DMS114 treated with DMSO at 0.1 percent for 48 hours (cell line): ENCODE measurements around the gene TUBB4B.
"Not testable (repeated sequence)": the region's sequence is repeated elsewhere in the genome, so short reads cannot be mapped to it uniquely, and the experiment has no call there.

Experiments
- DNase-seq: peaks from one replicate; lab custom pipeline; 2025; ENCODE audit not compliant: unreplicated experiment; lab: John Stamatoyannopoulos, UW

TUBB4B gene

DNA sequence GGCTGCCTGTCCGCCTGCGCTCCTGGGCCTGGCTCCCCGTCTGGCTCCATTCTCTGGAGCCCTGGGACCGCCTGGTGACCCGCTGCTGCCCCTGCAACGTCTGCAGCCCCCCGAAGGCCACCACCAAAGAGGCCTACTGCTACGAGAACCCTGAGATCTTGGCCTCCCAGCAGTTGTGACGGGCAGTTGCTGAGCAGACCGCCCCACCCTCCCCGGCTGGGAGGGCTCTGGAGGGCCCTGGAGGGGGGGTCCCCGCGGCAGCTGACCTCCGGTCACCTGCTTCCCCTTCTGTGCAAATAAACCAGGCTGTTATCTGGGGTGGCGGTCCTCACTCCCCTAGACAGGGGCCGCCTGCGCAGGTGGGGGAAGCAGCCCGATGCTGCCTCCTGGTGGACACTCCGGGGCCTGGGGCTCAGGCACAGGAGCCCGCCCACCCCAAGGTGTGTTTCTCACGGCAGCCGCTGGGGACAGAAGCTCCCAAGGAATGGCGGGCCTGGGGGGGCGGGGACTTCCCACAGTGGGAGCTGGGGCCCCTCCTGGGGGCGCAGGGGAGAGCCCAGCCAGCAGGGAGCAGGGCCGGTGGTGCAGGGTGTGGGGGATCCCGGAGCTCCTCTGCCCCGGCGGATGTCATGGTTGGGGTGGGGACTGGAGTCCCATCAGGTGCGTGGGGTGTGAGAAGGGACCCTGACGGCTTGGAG is 4.7 kb upstream of the TUBB4B start:
- peak; percentile 17 for DNase-seq

DNA sequence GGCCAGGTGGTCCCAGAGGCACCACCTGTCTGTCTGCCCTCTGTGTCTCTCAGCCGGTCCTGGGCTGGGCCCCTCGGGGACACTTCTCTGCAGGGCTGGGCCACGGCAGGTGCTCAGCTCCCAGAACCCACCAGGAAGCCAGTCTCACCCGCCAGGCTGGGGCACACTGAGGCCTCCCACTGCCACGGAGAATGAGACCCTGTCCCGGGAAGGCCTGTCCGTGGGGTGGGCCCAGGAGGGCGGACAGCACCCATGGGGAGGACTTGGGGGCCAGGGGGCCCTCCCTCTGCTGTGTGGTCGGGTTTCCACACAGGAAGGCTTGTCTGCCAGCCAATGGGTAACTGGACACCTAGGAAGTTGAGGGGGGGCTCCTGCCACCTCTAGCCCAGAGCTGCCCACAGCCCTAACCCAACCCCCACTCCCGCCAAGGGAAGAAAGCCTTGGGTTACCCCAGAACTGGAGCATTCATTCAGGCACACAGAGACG is 4.1 kb upstream of the TUBB4B start:
- no peak for DNase-seq

DNA sequence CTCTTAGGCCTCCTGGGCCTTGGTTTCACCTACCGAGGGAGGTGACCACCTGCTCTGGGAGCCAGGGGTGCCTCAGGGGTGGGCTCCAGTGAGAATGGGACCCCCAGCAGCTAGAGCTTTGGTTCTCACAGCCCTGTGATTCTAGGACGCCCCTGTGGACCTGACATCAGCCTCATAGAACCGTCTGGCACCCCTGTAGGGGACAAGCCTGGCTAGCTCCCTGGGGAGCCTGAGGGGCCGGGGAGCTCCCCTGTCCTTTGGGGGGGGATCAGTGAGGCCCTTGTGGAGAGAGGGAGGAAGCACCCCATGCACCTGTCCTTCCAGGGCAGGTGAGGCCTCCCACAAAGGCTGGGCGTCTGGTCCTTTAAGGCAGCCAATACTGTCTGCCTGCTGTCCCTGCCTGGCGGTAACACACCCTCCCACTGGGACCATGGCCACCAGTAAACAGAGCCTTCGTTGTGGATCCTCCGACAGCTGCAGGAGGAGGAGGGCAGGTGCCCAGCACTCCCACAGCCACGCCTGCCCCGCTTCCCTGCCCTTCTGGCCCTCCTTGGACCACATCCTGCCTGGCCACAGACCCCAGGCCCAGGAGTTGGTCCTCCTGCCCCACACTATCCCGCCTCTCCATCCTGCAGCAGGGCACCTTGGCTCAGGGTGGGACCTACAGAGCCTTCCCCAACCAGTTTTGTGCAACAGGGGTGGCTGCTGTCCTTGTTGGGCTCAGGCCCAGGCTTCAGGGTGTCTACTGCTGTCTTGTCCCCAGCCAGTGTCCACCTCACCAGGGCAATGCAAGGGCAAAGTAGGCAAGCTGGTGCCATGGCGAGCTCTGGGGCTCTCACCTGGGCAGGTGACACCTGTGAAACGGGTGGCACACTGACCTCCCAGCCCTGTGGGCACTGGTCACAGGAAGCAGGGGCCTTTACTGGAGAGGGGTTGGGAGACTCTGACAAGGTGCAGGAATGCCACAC is 3.0 kb upstream of the TUBB4B start:
- DNase-seq = no peak

DNA sequence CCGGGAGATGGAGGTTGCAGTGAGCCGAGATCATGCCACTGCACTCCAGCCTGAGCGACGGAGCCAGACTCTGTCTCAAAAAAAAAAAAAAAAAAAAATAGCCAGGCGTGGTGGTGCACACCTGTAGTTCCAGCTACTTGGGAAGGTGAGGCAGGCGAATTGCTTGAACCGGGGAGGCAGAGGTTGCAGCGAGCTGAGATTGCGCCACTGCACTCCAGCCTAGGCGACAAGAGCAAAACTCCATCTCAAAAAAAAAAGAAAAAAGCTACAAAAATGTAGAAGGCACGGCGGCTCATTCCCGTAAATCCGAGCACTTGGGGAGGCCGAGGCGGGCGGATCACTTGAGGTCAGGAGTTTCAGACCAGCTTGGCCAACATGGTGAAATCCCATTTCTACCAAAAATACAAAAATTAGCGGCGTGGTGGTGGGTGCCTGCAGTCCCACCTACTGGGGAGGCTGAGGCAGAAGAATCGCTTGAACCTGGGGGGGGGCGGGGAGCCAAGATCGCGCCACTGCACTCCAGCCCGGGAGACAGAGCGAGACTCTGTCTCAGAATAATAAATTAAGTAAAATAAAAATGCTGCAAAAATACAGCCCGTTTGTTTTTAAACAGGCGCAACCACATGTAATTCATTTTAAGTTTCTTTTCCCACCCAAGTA is 1.4 kb upstream of the TUBB4B start:
- DNase-seq = not testable (repeated sequence)

DNA sequence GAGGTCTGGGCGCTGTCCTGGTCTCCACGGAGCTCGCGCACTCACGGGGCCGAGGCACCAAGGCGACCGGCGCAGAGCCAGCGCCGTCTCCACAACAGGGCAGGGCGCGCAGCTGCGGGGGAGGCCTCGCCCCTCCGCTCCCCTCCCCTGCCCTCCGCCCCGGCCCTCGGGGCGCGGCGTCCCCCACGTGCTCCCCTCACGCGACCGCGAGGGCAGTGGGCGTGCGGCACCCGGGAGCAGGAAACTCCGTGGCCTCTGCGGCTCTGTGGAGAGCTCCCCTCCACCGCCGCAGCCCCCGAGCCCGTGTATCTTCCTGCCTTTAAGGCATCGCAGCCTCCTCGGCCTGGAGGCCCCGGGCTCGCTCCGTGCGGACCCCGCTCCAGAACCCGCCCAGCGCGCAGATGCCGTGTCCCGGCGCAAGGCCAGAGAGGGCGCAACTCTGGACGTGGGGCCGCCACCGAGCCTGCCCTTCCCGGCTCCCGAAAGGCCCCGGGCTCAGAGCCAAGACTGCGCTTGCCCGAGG is 708 bp upstream of the TUBB4B start:
- no peak for DNase-seq

DNA sequence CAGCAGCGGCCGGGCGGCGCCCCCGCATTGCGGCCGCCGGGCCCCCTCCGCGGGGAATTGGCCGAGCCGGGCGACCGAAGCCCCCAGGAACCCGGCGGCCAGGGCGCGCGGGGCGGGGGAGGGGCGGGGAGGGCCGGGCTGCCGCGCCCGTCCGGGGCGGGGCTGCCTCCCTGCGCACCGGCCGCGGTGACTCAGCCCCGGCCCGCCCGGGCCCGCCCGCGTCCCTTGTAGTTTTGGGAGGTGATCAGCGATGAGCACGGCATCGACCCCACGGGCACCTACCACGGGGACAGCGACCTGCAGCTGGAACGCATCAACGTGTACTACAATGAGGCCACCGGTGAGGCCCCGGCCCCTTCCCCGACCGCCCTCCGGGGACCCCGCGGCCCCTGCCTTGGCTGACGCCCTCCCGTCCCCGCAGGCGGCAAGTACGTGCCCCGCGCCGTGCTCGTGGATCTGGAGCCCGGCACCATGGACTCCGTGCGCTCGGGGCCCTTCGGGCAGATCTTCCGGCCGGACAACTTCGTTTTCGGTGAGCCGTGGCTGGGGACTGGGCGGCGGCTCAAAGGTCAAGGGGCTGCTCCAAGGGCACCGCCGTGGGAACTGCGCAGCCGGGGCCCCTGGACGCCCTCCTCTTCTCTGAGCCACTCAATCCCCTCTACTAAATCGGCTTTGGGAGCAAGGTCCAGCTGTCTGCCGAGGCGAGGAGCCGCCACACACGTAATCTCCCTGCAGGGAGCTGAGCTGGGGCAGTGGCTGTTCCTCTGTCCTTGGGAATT is 592 bp downstream of the TUBB4B start:
- no peak for DNase-seq

DNA sequence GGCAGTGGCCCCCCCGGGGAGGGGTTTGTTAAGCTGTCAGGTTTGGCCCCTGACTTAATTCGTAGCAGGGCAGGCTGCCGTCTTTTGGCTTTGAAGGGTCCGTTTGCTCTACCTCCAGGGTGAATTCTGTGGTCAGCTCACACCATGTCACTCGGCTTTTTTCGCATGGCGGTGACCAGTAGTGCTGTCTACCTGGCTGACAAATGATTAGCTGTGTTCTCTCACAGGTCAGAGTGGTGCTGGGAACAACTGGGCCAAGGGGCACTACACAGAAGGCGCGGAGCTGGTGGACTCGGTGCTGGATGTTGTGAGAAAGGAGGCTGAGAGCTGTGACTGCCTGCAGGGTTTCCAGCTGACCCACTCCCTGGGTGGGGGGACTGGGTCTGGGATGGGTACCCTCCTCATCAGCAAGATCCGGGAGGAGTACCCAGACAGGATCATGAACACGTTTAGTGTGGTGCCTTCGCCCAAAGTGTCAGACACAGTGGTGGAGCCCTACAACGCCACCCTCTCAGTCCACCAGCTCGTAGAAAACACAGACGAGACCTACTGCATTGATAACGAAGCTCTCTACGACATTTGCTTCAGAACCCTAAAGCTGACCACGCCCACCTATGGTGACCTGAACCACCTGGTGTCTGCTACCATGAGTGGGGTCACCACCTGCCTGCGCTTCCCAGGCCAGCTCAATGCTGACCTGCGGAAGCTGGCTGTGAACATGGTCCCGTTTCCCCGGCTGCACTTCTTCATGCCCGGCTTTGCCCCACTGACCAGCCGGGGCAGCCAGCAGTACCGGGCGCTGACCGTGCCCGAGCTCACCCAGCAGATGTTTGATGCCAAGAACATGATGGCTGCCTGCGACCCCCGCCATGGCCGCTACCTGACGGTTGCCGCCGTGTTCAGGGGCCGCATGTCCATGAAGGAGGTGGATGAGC is 1.4 kb downstream of the TUBB4B start:
- no peak for DNase-seq

DNA sequence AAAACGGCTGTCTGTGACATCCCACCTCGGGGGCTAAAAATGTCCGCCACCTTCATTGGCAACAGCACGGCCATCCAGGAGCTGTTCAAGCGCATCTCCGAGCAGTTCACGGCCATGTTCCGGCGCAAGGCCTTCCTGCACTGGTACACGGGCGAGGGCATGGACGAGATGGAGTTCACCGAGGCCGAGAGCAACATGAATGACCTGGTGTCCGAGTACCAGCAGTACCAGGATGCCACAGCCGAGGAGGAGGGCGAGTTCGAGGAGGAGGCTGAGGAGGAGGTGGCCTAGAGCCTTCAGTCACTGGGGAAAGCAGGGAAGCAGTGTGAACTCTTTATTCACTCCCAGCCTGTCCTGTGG is 2.2 kb downstream of the TUBB4B start:
- DNase-seq = not testable (repeated sequence)

DNA sequence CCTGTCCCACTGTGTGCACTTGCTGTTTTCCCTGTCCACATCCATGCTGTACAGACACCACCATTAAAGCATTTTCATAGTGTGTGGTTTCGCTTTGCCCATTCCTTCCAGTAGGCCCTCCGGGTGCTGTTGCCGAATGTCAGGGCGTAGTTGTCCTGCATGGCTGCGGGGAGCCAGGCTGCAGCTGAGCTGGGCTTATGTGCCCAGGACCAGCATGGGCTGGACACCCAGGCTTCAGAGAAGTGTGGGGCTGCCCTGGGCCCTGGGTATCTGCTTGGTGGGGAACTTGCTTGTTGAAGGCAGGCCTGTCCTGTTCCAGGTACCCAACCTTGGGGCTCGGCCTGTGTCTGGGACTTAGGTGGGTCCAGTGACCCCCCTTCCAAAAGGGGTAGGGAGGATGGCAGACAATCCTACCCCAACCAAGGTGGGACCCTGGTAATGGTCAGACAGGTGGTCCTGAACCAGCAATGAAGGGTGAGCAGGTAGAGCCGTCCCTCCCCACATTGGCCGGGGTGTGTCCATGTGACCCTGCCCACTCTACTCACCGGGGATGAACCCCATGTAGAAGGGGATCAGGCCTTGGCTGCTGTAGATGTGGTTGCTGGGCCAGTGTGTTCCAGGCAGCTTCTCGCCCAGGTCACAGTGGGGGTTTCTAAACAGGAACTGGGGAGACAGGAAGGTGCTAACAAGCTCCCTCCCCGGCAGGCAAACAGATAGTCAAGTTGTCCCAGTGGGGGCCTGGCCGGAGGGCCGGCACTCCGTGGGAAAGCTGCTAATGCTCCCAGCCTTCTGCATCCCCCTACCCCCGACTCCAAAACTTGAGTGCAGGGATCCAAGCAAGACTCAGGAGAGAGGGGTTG is 2.8 kb downstream of the TUBB4B start:
- no peak for DNase-seq

DNA sequence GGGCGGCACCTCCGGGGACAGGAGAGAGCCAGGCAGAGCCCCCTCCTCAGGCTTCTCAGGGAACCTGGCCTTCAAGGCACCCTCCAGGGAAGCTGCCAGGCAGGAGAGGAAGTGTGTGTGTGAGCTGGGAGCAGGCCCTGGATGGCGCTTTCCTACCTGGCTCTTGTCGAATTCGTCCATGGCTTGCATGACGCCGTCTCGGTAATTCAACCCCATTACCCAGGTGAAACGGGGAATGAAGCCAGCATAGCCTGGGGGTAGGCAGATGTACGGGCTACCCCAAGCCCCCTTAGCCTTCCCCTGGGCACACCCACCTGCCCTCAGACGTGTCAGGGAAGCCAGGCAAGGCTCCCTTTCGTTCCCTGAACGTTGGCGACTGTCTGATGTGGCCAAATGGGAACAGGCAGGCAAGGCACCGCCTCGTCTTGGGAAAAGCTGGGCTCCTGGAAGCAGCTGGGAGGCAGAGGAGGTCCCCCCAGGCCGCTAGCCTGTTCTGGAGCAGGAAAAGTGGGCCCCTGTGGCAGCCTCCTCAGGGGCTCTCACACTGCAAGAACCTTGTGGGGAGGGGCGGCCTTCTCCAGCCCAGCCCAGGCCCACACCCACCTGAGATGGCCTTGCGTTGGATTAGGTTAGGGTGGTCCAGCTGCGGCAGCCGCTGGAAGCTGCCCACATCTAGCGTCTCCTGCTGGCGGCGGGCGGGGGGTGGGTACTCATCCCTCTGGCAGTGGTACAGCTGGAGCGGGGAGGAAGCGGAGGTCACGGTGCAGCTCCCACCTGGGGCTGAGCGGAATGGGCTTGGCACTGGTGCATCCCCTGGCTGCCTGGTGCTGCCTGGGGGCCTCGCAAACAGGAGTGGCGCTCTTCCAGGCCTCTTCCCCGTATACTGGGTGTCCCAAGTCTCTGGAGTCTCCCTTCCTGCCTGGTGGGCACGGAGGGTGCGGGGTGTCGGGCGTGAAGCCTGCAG is 3.7 kb downstream of the TUBB4B start:
- DNase-seq = no peak

DNA sequence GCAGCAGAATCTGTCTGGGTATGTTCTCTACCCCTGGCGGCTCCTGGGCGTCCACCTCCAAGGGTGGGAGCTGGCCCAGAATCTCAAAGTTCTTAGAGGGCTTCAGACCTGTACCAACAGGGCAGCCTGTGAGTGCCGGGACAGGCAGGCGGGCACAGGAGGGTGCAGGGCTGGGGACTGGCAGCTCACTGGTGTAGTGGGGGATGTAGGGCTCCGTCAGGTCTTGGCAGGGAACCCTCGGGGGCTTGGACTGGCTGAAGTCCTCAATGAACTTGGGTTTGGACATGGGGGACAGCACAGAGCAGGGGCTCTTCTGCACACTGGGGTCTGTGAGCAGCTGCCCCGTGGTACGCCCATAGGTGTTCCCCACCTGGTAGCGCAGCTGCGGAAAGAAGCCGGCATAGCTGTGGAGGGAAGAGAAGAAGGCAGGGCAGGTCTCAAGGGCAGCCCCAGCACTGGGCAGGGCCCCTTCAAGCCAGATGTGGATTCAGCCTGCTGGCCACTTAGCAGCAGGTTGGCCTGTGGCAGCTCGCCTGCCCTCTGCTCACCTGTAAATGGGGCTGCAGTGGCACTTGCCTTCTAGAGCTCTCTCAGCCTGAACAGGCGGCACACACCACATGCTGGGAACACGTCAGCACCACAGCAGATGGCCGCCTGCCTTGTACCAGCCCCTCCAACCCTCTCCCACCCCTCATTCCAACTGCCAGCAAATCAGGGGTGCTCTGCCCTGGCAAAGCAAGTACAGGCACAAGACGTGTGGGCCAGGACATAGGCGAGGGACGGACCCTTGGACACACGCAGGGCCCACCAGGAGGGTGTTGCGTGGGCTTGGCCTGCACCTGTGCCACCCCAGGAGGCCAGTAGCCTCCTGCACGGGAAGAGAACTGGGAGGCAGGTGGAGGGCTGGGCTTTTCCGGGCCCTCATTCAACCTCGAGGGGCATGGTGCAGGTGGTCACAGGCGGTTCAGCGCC is 4.6 kb downstream of the TUBB4B start:
- DNase-seq = no peak

DNA sequence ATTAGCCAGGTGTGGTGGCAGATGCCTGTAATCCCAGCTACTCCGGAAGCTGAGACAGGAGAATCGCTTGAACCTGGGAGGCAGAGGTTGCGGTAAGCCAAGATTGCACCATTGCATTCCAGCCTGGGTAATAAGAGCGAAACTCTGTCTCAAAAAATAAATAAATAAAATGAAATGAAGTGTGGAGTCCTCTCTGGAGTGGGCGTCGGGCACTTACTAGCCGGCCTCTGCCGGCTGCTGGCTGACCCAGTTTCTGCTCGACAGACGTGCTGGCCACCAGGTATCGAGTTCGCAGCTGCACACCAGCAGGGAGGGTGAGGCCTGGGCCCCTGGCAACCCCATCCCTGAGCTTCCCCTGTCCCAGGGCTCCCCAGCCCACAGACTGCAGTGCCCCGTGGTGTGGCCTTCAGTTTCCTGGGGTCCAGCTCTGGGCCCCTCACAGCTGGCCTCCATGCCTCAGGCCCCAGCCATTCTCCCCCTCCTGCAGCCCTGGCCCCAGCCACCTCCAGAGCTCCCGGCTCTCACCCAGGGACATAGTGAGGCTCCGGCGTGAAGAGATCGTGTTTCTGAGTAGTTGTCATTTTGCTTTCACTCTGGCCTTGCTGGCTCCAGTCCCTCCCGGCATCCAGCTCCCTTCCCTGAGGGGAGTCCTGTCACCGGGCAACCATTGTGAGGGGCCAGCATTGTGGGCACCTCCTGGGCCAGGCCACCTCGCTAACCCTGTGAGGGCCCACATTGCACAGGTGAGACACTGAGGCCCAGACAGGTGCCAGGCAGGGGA is 6.2 kb downstream of the TUBB4B start:
- no peak for DNase-seq

DNA sequence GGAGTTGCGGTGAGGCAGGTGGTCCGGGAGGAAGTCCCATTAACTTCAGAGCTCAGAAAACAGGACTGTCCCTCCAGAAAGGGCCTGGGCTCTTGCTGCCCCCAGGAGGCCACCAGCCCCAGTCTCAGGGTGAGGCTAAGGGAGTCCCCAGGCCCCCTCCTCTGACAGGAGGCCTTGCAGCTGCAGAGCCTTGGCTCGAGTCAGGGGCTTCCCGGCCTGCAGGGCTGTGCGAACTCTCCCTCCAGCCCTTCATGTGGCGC is 6.8 kb downstream of the TUBB4B start:
- no peak for DNase-seq

DNA sequence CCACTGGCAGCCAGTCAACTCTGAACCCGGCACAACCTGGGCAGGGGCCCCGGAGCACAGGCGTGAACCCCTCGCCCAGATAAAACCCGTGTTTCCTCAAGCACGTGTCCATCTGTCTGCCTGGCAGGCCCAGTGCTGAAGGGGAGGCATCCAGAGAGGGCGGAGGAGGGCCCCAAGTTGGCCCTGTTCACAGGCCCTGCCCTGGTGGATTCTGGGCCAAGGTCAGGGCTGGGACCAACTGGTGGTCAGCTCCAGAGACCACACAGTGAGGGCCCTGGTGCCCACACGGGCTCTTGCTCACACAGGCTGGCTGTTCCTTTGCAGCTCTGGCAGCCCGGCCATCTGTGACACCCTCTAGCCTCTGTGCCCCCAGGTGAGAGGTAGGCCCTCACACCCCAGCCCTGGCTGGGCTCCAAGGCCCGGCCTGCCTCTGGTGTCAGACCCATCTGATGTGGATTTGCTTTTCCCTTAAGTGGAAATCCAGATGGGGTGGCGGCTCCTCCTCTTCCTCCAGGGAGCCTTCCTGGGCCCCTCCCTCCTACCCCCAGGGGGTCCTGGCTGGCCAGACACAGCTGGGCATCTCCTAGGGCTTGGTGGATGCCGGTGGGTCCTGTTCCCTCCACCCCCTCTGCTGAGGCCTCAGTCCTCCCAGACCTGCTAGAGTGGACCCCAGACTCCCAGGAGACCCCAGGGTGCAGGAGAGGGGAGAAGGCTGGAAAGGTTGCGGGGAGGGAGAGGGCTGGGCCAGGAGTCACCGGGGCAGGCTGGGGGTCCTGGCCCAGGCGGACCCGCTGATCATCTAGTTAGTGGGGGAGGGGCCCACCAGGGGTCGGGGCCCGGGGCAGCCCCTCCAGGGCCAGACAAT is 9.5 kb downstream of the TUBB4B start:
- DNase-seq = no peak

DNA sequence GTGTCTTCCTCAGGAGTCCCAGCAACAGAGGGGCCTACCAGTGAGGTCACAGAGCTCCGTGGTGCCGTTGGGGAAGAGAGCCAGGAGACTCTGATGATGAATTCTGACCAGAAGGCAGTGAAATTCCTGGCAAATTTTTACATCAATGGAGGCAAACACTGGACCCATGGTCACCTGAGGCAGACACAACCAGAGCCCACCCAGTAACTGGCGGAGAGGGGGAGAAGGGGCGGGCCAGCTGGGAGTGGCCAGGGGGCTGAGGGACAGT is 10.0 kb downstream of the TUBB4B start, which contains the start of gene STPG3:
Gene STPG3 (plus strand): TSS at position 93 of the 268 bp plus-strand sequence. CDS start 1 bp downstream, at position 94.
- DNase-seq = no peak
